Ammon's horn (tissue), 1 donor: ENCODE results near the gene ERGIC1.
A peak's percentile ranks its signal among the peaks of the same experiment; 100 is the strongest.
"Not testable (repeated sequence)": the region's sequence is repeated elsewhere in the genome, so short reads cannot be mapped to it uniquely, and the experiment has no call there.

ENCODE experiments used
- DNase-seq: peaks from one replicate; pipeline ENCODE4 v3.0.0-alpha.2; 2016; ENCODE audit warnings: low spot score

The ERGIC1 gene

GRCh38 chr5:172800088-172800551, 33.9 kb upstream of the ERGIC1 start:
- DNase-seq: peak; percentile 82

- DNase-seq: no peak
These were observed 32.8 kb upstream of the ERGIC1 start for GRCh38 chr5:172801179-172801671.

- DNase-seq: no peak
These were observed 31.9 kb upstream of the ERGIC1 start for GRCh38 chr5:172802112-172802511.

- DNase-seq: no peak
These were observed 31.4 kb upstream of the ERGIC1 start for GRCh38 chr5:172802567-172803176.

GRCh38 chr5:172805018-172805683, 28.9 kb upstream of the ERGIC1 start:
- no peak for DNase-seq

GRCh38 chr5:172805736-172806255, 28.3 kb upstream of the ERGIC1 start:
- DNase-seq: no peak

- DNase-seq: peak; percentile 77
These were observed 27.0 kb upstream of the ERGIC1 start for GRCh38 chr5:172806897-172807672.

GRCh38 chr5:172807766-172808311, 26.2 kb upstream of the ERGIC1 start:
- DNase-seq: no peak

- DNase-seq: no peak
These were observed 24.3 kb upstream of the ERGIC1 start for GRCh38 chr5:172809774-172810173.

- not testable (repeated sequence) for DNase-seq
These were observed 23.1 kb upstream of the ERGIC1 start for GRCh38 chr5:172810996-172811395.

GRCh38 chr5:172815631-172816030, 18.4 kb upstream of the ERGIC1 start:
- no peak for DNase-seq

GRCh38 chr5:172816925-172817562, 17.0 kb upstream of the ERGIC1 start:
- no peak for DNase-seq

- no peak for DNase-seq
These were observed 16.4 kb upstream of the ERGIC1 start for GRCh38 chr5:172817664-172818063.

GRCh38 chr5:172818081-172818480, 16.0 kb upstream of the ERGIC1 start:
- no peak for DNase-seq

GRCh38 chr5:172819569-172819968, 14.5 kb upstream of the ERGIC1 start:
- DNase-seq: no peak

GRCh38 chr5:172820046-172820767, 13.8 kb upstream of the ERGIC1 start:
- DNase-seq: no peak

- DNase-seq: no peak
These were observed 12.6 kb upstream of the ERGIC1 start for GRCh38 chr5:172821340-172821985.

- no peak for DNase-seq
These were observed 10.2 kb upstream of the ERGIC1 start for GRCh38 chr5:172823840-172824362.

GRCh38 chr5:172825610-172826204, 8.3 kb upstream of the ERGIC1 start:
- no peak for DNase-seq

GRCh38 chr5:172827841-172828240, 6.2 kb upstream of the ERGIC1 start:
- DNase-seq: no peak
